Glutamatergic neuron (in vitro differentiated cells): ENCODE data around the gene SLC9B1. TPM values are rescaled to one million over a fixed set of nuclear protein-coding genes. Genes with fewer than 3 reads are reported as not detected.

Experiments used
- DNase-seq: peaks from one replicate; pipeline ENCODE4 v3.0.0; 2022
- H3K27ac Mint-ChIP-seq: one replicate; pipeline ENCODE4 v1.8.0; 2020; ENCODE audit warnings: mild to moderate bottlenecking, mixed read lengths, inconsistent platforms; ENCODE audit not compliant: unreplicated experiment
- H3K27me3 Mint-ChIP-seq: one replicate; pipeline ENCODE4 v1.8.0; 2020; ENCODE audit warnings: mild to moderate bottlenecking, moderate library complexity, mixed read lengths, inconsistent platforms; ENCODE audit not compliant: unreplicated experiment
- H3K36me3 Mint-ChIP-seq: one replicate; pipeline ENCODE4 v1.8.0; 2020; ENCODE audit warnings: mild to moderate bottlenecking, mixed read lengths, inconsistent platforms; ENCODE audit not compliant: unreplicated experiment
- H3K4me1 Mint-ChIP-seq: one replicate; pipeline ENCODE4 v1.8.0; 2020; ENCODE audit warnings: mild to moderate bottlenecking, low read depth, mixed read lengths, inconsistent platforms; ENCODE audit not compliant: unreplicated experiment
- H3K4me3 Mint-ChIP-seq: one replicate; pipeline ENCODE4 v1.8.0; 2020; ENCODE audit warnings: mild to moderate bottlenecking, mixed read lengths, inconsistent platforms; ENCODE audit not compliant: unreplicated experiment
- H3K9me3 Mint-ChIP-seq: one replicate; pipeline ENCODE4 v1.8.0; 2020; ENCODE audit warnings: mild to moderate bottlenecking, moderate library complexity, mixed read lengths, inconsistent platforms; ENCODE audit not compliant: unreplicated experiment
- CTCF ChIP-seq: fragments of 200-600 bp; sonication (generic); IDR thresholded peaks from one replicate; pipeline ENCODE4 v1.5.0; 2021; ENCODE audit not compliant: partially characterized antibody, unreplicated experiment
- long read RNA-seq: library from polyadenylated mRNA; unstranded; transcript quantifications from one replicate; pipeline ENCODE4 v2.0.0, GENCODE V29; 2020; ENCODE audit not compliant: unreplicated experiment
- total RNA-seq: library from RNA; stranded (reverse); fragmentation: NEBNext Ultra II Directional; extraction: Animal tissue kit (Norgen Biotek cat#: 25700); gene quantifications from one replicate; pipeline ENCODE4 v1.2.1, GENCODE V29; 2021; ENCODE audit not compliant: unreplicated experiment

Gene SLC9B1
- 3.1 TPM for total RNA-seq
- long read RNA-seq, partial matches to known transcripts = 0 of 3 reads
- long read RNA-seq, other reads (novel, unspliced or antisense) = 2 of 3 reads

GRCh38 chr4:103019308-103020124 is at the start of gene SLC9B1:
SLC9B1 (minus strand) TSS chr4:103019705; CDS start chr4:102991711, 27,994 bp downstream.
- DNase-seq = peak; percentile 93
- peaks cover 2% of the 10 kb centered on the region for H3K4me1 Mint-ChIP-seq
- no peak for TF ChIP-seq CTCF
- peaks cover 2% of the 10 kb centered on the region for H3K27me3 Mint-ChIP-seq
- no peaks in the 10 kb centered on the region for H3K9me3 Mint-ChIP-seq
- no peaks in the 10 kb centered on the region for H3K36me3 Mint-ChIP-seq
- peak within 1 kb of the TSS; percentile 83 for H3K27ac Mint-ChIP-seq
- H3K4me3 Mint-ChIP-seq = peak within 1 kb of the TSS; percentile 93

- Mint-ChIP-seq H3K27me3 (peaks cover 2% of the 10 kb centered on the region), H3K4me1 (no peaks in the 10 kb centered on the region), H3K4me3 (no peak overlapping the region), H3K27ac (no peak overlapping the region), H3K36me3 (no peaks in the 10 kb centered on the region), H3K9me3 (no peaks in the 10 kb centered on the region)
- no peak for DNase-seq
- TF ChIP-seq CTCF = no peak
Measured at GRCh38 chr4:103067841-103068547, 48.5 kb upstream of the SLC9B1 start.

GRCh38 chr4:103060453-103061148 is 41.1 kb upstream of the SLC9B1 start:
- H3K36me3 Mint-ChIP-seq = no peaks in the 10 kb centered on the region
- peaks cover 2% of the 10 kb centered on the region for H3K27me3 Mint-ChIP-seq
- no peak for TF ChIP-seq CTCF
- H3K27ac Mint-ChIP-seq = no peak overlapping the region
- H3K9me3 Mint-ChIP-seq = no peaks in the 10 kb centered on the region
- H3K4me1 Mint-ChIP-seq = no peaks in the 10 kb centered on the region
- DNase-seq = no peak
- no peak overlapping the region for H3K4me3 Mint-ChIP-seq

- H3K27me3 Mint-ChIP-seq = no peaks in the 10 kb centered on the region
- H3K27ac Mint-ChIP-seq = no peak overlapping the region
- no peaks in the 10 kb centered on the region for H3K4me1 Mint-ChIP-seq
Measured at GRCh38 chr4:103054030-103054429, 34.5 kb upstream of the SLC9B1 start.

More at GRCh38 chr4:103054030-103054429, 34.5 kb upstream of the SLC9B1 start:
- no peaks in the 10 kb centered on the region for H3K36me3 Mint-ChIP-seq
- no peak for DNase-seq
- no peak for TF ChIP-seq CTCF
- no peaks in the 10 kb centered on the region for H3K9me3 Mint-ChIP-seq
- H3K4me3 Mint-ChIP-seq = no peak overlapping the region
